OCI-LY1 (cell line): ENCODE data around the gene WNT16.
A peak's percentile ranks its signal among the peaks of the same experiment; 100 is the strongest.

ENCODE experiments used
- H2AFZ ChIP-seq: fragments of 200-600 bp; sonication (generic), shearing (Covaris generic); 2 replicates; pipeline ENCODE4 v1.6.0; 2014; ENCODE audit warnings: antibody characterized with exemption, mild to moderate bottlenecking, low read length
- H3F3A ChIP-seq: fragments of 200-600 bp; sonication (generic), shearing (Covaris generic); 2 replicates; pipeline ENCODE4 v1.6.0; 2014; ENCODE audit warnings: mild to moderate bottlenecking, antibody characterized with exemption, low read length, moderate library complexity; ENCODE audit not compliant: insufficient read depth
- H3K27ac ChIP-seq: fragments of 200-600 bp; sonication (generic); 2 replicates; pipeline ENCODE4 v1.5.1; 2014; ENCODE audit warnings: low read length, mixed run types, mild to moderate bottlenecking, low read depth; ENCODE audit not compliant: poor library complexity, severe bottlenecking
- H3K27me3 ChIP-seq: fragments of 200-600 bp; sonication (generic); 2 replicates; pipeline ENCODE4 v1.6.0; 2014; ENCODE audit warnings: antibody characterized with exemption, mild to moderate bottlenecking, low read length, moderate library complexity; ENCODE audit not compliant: insufficient read depth
- H3K36me3 ChIP-seq: fragments of 200-600 bp; sonication (generic); 2 replicates; pipeline ENCODE4 v1.6.1; 2014; ENCODE audit warnings: mild to moderate bottlenecking, antibody characterized with exemption, low read length, moderate library complexity, mixed read lengths; ENCODE audit not compliant: insufficient read depth
- H3K4me1 ChIP-seq: fragments of 200-600 bp; sonication (generic); 2 replicates; pipeline ENCODE4 v1.5.1; 2014; ENCODE audit warnings: mild to moderate bottlenecking, low read length, moderate library complexity; ENCODE audit not compliant: insufficient read depth, severe bottlenecking
- H3K4me2 ChIP-seq: fragments of 200-600 bp; sonication (generic), shearing (Covaris generic); 2 replicates; pipeline ENCODE4 v1.6.1; 2014; ENCODE audit warnings: low read length
- H3K4me3 ChIP-seq: fragments of 200-600 bp; sonication (generic); 2 replicates; pipeline ENCODE4 v1.5.1; 2014; ENCODE audit warnings: low read length, low read depth, mild to moderate bottlenecking, mixed read lengths; ENCODE audit not compliant: poor library complexity, severe bottlenecking
- H3K79me2 ChIP-seq: fragments of 200-600 bp; shearing (Covaris generic); 2 replicates; pipeline ENCODE4 v1.6.1; 2016; ENCODE audit warnings: mixed run types, low read length, mixed read lengths; ENCODE audit not compliant: insufficient read depth
- H3K9ac ChIP-seq: fragments of 200-600 bp; sonication (generic), shearing (Covaris generic); 2 replicates; pipeline ENCODE4 v1.6.1; 2014; ENCODE audit warnings: mild to moderate bottlenecking, low read length, mixed read lengths
- H3K9me2 ChIP-seq: fragments of 200-600 bp; sonication (generic), shearing (Covaris generic); 2 replicates; pipeline ENCODE4 v1.6.1; 2014; ENCODE audit warnings: low read depth, mild to moderate bottlenecking, low read length, mixed read lengths
- H3K9me3 ChIP-seq: fragments of 200-600 bp; shearing (Covaris generic); 2 replicates; pipeline ENCODE4 v1.6.1; 2014; ENCODE audit warnings: low read length, mixed read lengths
- H4K20me1 ChIP-seq: fragments of 200-600 bp; sonication (generic), shearing (Covaris generic); 2 replicates; pipeline ENCODE4 v1.6.0; 2016; ENCODE audit warnings: mild to moderate bottlenecking, low read length; ENCODE audit not compliant: insufficient read depth
- CTCF ChIP-seq: fragments of 200-600 bp; sonication (generic), shearing (Covaris generic); IDR thresholded peaks from 2 replicates; pipeline ENCODE4 v1.5.1; 2017; ENCODE audit warnings: mild to moderate bottlenecking, antibody characterized with exemption, low read length, moderate library complexity, mixed read lengths
- EZH2 ChIP-seq: fragments of 200-600 bp; sonication (generic), shearing (Covaris generic); IDR thresholded peaks from 2 replicates; pipeline ENCODE4 v1.8.0; 2017; ENCODE audit warnings: borderline replicate concordance, mixed run types, mild to moderate bottlenecking, antibody characterized with exemption, low read length, moderate library complexity, mixed read lengths

Gene WNT16

GRCh38 chr7:121328508-121329190 lies at the start of gene WNT16:
Gene WNT16, plus strand, starts transcription at chr7:121329000. Its CDS starts 293 bp downstream, at chr7:121329293.
- H3K36me3 ChIP-seq = no peaks in the 10 kb centered on the region
- H2AFZ ChIP-seq = 0 out of 2 replicates have a peak within 1 kb of the TSS, but pooled peaks have one; percentile 6
- H3K9ac ChIP-seq = no peak within 1 kb of the TSS
- no peak within 1 kb of the TSS for H3K4me3 ChIP-seq
- H3K9me3 ChIP-seq = peaks cover 5% of the 10 kb centered on the region; the same call in 1 of the 2 replicates
- no peak within 1 kb of the TSS for H3K27ac ChIP-seq
- no peaks in the 10 kb centered on the region for H3K79me2 ChIP-seq
- no peaks in the 10 kb centered on the region for H3K27me3 ChIP-seq
- no peaks in the 10 kb centered on the region for H3F3A ChIP-seq
- H4K20me1 ChIP-seq = no peaks in the 10 kb centered on the region
- no peak within 1 kb of the TSS for H3K4me2 ChIP-seq
- no peak for TF ChIP-seq CTCF
- TF ChIP-seq EZH2 = no peak
- H3K4me1 ChIP-seq = peaks cover 26% of the 10 kb centered on the region
- H3K9me2 ChIP-seq = no peaks in the 10 kb centered on the region

- H3K27me3 ChIP-seq = no peaks in the 10 kb centered on the region
- H3K4me1 ChIP-seq = peaks cover 22% of the 10 kb centered on the region
- H3K4me2 ChIP-seq = no peak overlapping the region
- peaks cover 9% of the 10 kb centered on the region; the same call in 1 of the 2 replicates for H3K9me3 ChIP-seq
- no peaks in the 10 kb centered on the region for H4K20me1 ChIP-seq
- peak overlapping the region; percentile 13; the same call in 1 of the 2 replicates for H2AFZ ChIP-seq
- TF ChIP-seq EZH2 (no peak), CTCF (no peak)
- no peaks in the 10 kb centered on the region for H3F3A ChIP-seq
- H3K4me3 ChIP-seq = no peak overlapping the region
- no peak overlapping the region for H3K9ac ChIP-seq
- H3K27ac ChIP-seq = no peak overlapping the region
- no peaks in the 10 kb centered on the region for H3K9me2 ChIP-seq
- peaks cover 19% of the 10 kb centered on the region for H3K36me3 ChIP-seq
- no peaks in the 10 kb centered on the region for H3K79me2 ChIP-seq
Measured at GRCh38 chr7:121279060-121279620, 49.7 kb upstream of the WNT16 start.

- no peaks in the 10 kb centered on the region for H3F3A ChIP-seq
- H3K79me2 ChIP-seq = no peaks in the 10 kb centered on the region
- H3K4me1 ChIP-seq = peaks cover 17% of the 10 kb centered on the region
- no peak for TF ChIP-seq CTCF
- TF ChIP-seq EZH2 = no peak
- H3K9ac ChIP-seq = no peak overlapping the region
- H3K36me3 ChIP-seq = peaks cover 19% of the 10 kb centered on the region
- no peaks in the 10 kb centered on the region for H3K27me3 ChIP-seq
- peaks cover 16% of the 10 kb centered on the region for H3K9me3 ChIP-seq
- H3K27ac ChIP-seq = no peak overlapping the region
- H4K20me1 ChIP-seq = no peaks in the 10 kb centered on the region
- no peaks in the 10 kb centered on the region for H3K9me2 ChIP-seq
- H3K4me2 ChIP-seq = no peak overlapping the region
- no peak overlapping the region for H3K4me3 ChIP-seq
- H2AFZ ChIP-seq = peak overlapping the region; percentile 13; the same call in 1 of the 2 replicates
Measured at GRCh38 chr7:121279822-121280221, 49.0 kb upstream of the WNT16 start.
